Gastrocnemius medialis (tissue), 4 donors: ENCODE data around the gene TBRG4. TPM values are rescaled to one million over a fixed set of nuclear protein-coding genes. Genes with fewer than 3 reads are reported as not detected.

Experiments used
- ATAC-seq, 2 donors: fragments of 150-250 bp; one replicate each; pipeline ENCODE4 v1.9.1; 2016
- DNase-seq, 2 donors: peaks; one replicate each; pipeline ENCODE4 v3.0.0-alpha.2; 2019
- H3K27ac ChIP-seq, 4 donors: fragments of 200-600 bp; sonication (generic); 1 replicate in 1 of 4; 2 replicates in 3 of 4; pipeline ENCODE4 v1.5.1; 2016 to 2018; ENCODE audit warnings: mild to moderate bottlenecking in 2 of 4, moderate library complexity in 1 of 4
- H3K27me3 ChIP-seq, 3 donors: fragments of 200-600 bp; sonication (generic) in 2 of 3; 1 replicate in 1 of 3; 2 replicates in 2 of 3; pipeline versions ENCODE4 v1.5.1 to v1.6.0; 2016 to 2019; ENCODE audit warnings: mild to moderate bottlenecking in 1 of 3, moderate library complexity in 1 of 3
- H3K36me3 ChIP-seq, 2 donors: fragments of 200-600 bp; sonication (generic) in 1 of 2; one replicate each; pipeline ENCODE4 v1.5.1; 2017 to 2018
- H3K4me1 ChIP-seq, 2 donors: fragments of 200-600 bp; sonication (generic) in 1 of 2; one replicate each; pipeline ENCODE4 v1.5.1; 2016 to 2017; ENCODE audit warnings: mild to moderate bottlenecking in 2 of 2
- H3K4me3 ChIP-seq, 4 donors: fragments of 200-600 bp; sonication (generic) in 3 of 4; 1 replicate in 1 of 4; 2 replicates in 3 of 4; pipeline ENCODE4 v1.5.1; 2016 to 2019; ENCODE audit warnings: mild to moderate bottlenecking in 2 of 4
- H3K9me3 ChIP-seq, 3 donors: fragments of 200-600 bp; sonication (generic) in 2 of 3; 1 replicate in 1 of 3; 2 replicates in 2 of 3; pipeline ENCODE4 v1.5.1; 2016 to 2019
- CTCF ChIP-seq, 5 experiments: fragments of 450-650 bp in 3 of 5; fragments of 200-600 bp in 2 of 5; sonication (generic) in 2 of 5; IDR thresholded peaks in 4 of 5; conservative IDR thresholded peaks in 1 of 5; 1 replicate in 4 of 5; 2 replicates in 1 of 5; pipeline ENCODE4 v1.5.1; 2016 to 2019; ENCODE audit warnings: antibody characterized with exemption in 5 of 5, mild to moderate bottlenecking in 3 of 5, moderate library complexity in 3 of 5
- POLR2A ChIP-seq, 2 donors: fragments of 450-650 bp; IDR thresholded peaks; one replicate each; pipeline ENCODE4 v1.6.1; 2017; ENCODE audit warnings: antibody characterized with exemption in 2 of 2, mild to moderate bottlenecking in 2 of 2, moderate library complexity in 2 of 2
- in situ Hi-C, 4 donors: fragments of 200-750 bp; cut with MboI; loops; one replicate each; pipeline versions ENCODE4 v1.15.0 to v1.8.0; 2017; ENCODE audit warnings: low sequenced_read_pairs in 4 of 4
- intact Hi-C: fragments of 100-400 bp; cut with DNase I; formaldehyde crosslinking; loops from one replicate; pipeline ENCODE4 v1.15.1; 2023; ENCODE audit warnings: low total_unique reads
- total RNA-seq, 4 donors: library from RNA; depleted of rRNA; stranded (reverse); fragments of >200 nt; gene quantifications; one replicate each; pipeline versions ENCODE4 v1.1.0 to v1.2.3, GENCODE V29; 2016

TBRG4 gene
- total RNA-seq, 4 donors from 2014 or later: 74.3 to 105 (median 92.7) TPM

- Histone ChIP-seq H3K4me1 (no peaks in the 10 kb centered on the region), H3K4me3 (no peak overlapping the region), H3K9me3 (no peaks in the 10 kb centered on the region), H3K27ac (no peak overlapping the region), H3K36me3 (no peaks in the 10 kb centered on the region), H3K27me3 (no peaks in the 10 kb centered on the region)
- TF ChIP-seq CTCF (IDR thresholded peaks at IDR 0.05 in 4 of 5, conservative IDR thresholded peaks at IDR 0.05 in 1 of 5) (no peak), POLR2A (IDR thresholded peaks at IDR 0.05) (no peak)
- no peak for DNase-seq
- in situ Hi-C loops (no loop called here), intact Hi-C loops (no loop called here)
- no peak for ATAC-seq
Observed at GRCh38 chr7:45057878-45058277, 53.6 kb downstream of the TBRG4 start.

GRCh38 chr7:45055594-45056219 lies 55.8 kb downstream of the TBRG4 start:
- DNase-seq: no peak
- no peaks in the 10 kb centered on the region for H3K36me3 ChIP-seq
- TF ChIP-seq CTCF (IDR thresholded peaks at IDR 0.05 in 4 of 5, conservative IDR thresholded peaks at IDR 0.05 in 1 of 5) (no peak), POLR2A (IDR thresholded peaks at IDR 0.05) (no peak)
- no peak overlapping the region for H3K27ac ChIP-seq
- no peak overlapping the region for H3K4me3 ChIP-seq
- in situ Hi-C loops: no loop called here
- intact Hi-C loops: no loop called here
- no peaks in the 10 kb centered on the region for H3K27me3 ChIP-seq
- H3K4me1 ChIP-seq: no peaks in the 10 kb centered on the region
- no peak for ATAC-seq
- H3K9me3 ChIP-seq: no peaks in the 10 kb centered on the region

GRCh38 chr7:45055016-45055415 lies 56.5 kb downstream of the TBRG4 start:
- H3K27ac ChIP-seq: no peak overlapping the region
- H3K27me3 ChIP-seq: no peaks in the 10 kb centered on the region
- no peaks in the 10 kb centered on the region for H3K9me3 ChIP-seq
- no peaks in the 10 kb centered on the region for H3K4me1 ChIP-seq
- no peaks in the 10 kb centered on the region for H3K36me3 ChIP-seq
- ATAC-seq (no peak), DNase-seq (no peak)
- H3K4me3 ChIP-seq: no peak overlapping the region
- in situ Hi-C loops: no loop called here
- TF ChIP-seq POLR2A (IDR thresholded peaks at IDR 0.05) (no peak), CTCF (IDR thresholded peaks at IDR 0.05 in 4 of 5, conservative IDR thresholded peaks at IDR 0.05 in 1 of 5) (no peak)
- intact Hi-C loops: no loop called here

DNA sequence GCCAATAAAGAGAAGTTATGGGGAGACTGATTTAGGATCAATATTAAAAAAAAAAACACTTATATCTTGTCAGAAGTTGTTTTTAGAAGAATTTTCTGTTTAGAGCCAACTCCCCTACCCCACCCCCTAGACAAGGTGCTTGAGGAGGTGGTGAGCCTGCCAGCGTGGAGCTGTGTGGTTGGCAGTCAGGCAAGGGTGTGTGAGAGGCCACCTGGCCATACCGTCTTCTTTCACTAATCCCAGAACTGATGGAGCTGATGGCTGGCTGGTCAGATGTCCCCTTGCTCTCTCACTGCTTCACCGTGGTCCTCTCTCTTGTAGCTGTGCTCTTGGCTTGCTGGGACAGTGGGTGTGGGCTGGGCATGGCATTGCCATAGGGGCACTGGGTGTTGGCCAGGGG lies 57.1 kb downstream of the TBRG4 start:
- no peaks in the 10 kb centered on the region for H3K9me3 ChIP-seq
- DNase-seq (no peak), ATAC-seq (no peak)
- H3K27ac ChIP-seq: no peak overlapping the region
- no peak for TF ChIP-seq CTCF (IDR thresholded peaks at IDR 0.05 in 4 of 5, conservative IDR thresholded peaks at IDR 0.05 in 1 of 5)
- TF ChIP-seq POLR2A (IDR thresholded peaks at IDR 0.05): no peak
- in situ Hi-C loops (no loop called here), intact Hi-C loops (no loop called here)
- no peaks in the 10 kb centered on the region for H3K4me1 ChIP-seq
- H3K36me3 ChIP-seq: no peaks in the 10 kb centered on the region
- no peaks in the 10 kb centered on the region for H3K27me3 ChIP-seq
- H3K4me3 ChIP-seq: no peak overlapping the region

DNA sequence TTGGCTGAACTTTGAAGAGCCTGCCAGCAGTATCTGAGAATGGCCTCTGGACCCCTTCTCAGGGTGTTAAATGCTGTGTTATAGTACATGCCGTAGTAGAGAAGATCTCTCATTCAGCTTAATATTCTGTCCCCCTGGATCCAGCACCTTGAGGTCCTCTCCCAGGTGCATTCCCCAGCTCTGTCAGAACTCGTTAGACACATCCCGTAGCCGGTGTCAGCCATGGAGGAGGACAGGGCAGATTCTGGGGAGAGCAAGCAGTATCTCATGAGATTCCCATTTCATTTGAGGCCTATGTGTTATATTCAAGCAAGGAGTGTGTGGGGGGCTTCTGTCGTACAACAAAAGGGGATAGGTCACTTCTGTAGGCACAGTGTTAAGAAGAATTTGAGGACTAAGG lies 57.6 kb downstream of the TBRG4 start:
- DNase-seq: no peak
- TF ChIP-seq CTCF (IDR thresholded peaks at IDR 0.05 in 4 of 5, conservative IDR thresholded peaks at IDR 0.05 in 1 of 5) (no peak), POLR2A (IDR thresholded peaks at IDR 0.05) (no peak)
- no peak for ATAC-seq
- Histone ChIP-seq H3K27me3 (no peaks in the 10 kb centered on the region), H3K4me3 (no peak overlapping the region), H3K4me1 (no peaks in the 10 kb centered on the region), H3K9me3 (no peaks in the 10 kb centered on the region), H3K36me3 (no peaks in the 10 kb centered on the region), H3K27ac (no peak overlapping the region)
- in situ Hi-C loops (no loop called here), intact Hi-C loops (no loop called here)
